Memory B cell (primary cell): ENCODE measurements around the gene MEX3A.
A peak's percentile ranks its signal among the peaks of the same experiment; 100 is the strongest.

Experiments used
- ATAC-seq: fragments of 150-1000 bp; cut with Tn5 transposase; 2 replicates; pipeline ENCODE4 v1.10.0; 2021; ENCODE audit warnings: low read depth, mild to moderate bottlenecking, moderate library complexity
- DNase-seq, 2 donors: peaks; one replicate each; pipeline ENCODE4 v3.0.0; 2022; ENCODE audit warnings: low spot score in 2 of 2
- H3K27ac Mint-ChIP-seq: one replicate; pipeline ENCODE4 v1.8.0; 2022; ENCODE audit warnings: mild to moderate bottlenecking, moderate library complexity, mixed read lengths
- H3K27me3 Mint-ChIP-seq: one replicate; pipeline ENCODE4 v1.8.0; 2022; ENCODE audit warnings: mixed read lengths
- H3K36me3 Mint-ChIP-seq: one replicate; pipeline ENCODE4 v1.8.0; 2022; ENCODE audit warnings: mild to moderate bottlenecking, mixed read lengths
- H3K4me1 Mint-ChIP-seq: one replicate; pipeline ENCODE4 v1.8.0; 2022; ENCODE audit warnings: mixed read lengths
- H3K4me3 Mint-ChIP-seq: one replicate; pipeline ENCODE4 v1.8.0; 2022; ENCODE audit warnings: mild to moderate bottlenecking, moderate library complexity, mixed read lengths
- H3K9me3 Mint-ChIP-seq: one replicate; pipeline ENCODE4 v1.8.0; 2022; ENCODE audit warnings: mixed read lengths

Gene MEX3A

DNA sequence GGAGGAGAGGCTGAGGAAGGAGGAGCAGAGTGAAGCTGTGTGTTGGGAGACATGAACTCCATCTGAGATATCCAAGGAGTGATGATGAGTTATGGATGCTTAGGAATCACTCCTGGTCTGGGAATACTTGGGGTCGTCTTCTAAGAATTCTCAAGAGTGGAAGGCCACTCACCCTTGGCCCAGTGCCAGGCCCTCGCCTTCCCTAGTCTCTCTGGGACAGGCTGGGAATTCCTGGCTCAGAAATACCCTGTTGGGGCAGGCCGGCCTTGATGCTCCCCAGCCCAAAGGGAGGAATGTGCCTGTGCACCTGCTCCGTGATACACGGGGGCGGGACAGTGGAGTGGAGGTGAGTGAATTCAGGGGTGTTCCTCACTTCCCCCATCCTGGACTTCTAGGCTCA lies 19.6 kb upstream of the MEX3A start:
- Mint-ChIP-seq H3K4me1 (peaks cover 44% of the 10 kb centered on the region), H3K27me3 (no peaks in the 10 kb centered on the region), H3K36me3 (no peaks in the 10 kb centered on the region), H3K4me3 (no peak overlapping the region), H3K27ac (peak overlapping the region; percentile 98), H3K9me3 (no peaks in the 10 kb centered on the region)
- DNase-seq (no peak), ATAC-seq (no peak)

DNA sequence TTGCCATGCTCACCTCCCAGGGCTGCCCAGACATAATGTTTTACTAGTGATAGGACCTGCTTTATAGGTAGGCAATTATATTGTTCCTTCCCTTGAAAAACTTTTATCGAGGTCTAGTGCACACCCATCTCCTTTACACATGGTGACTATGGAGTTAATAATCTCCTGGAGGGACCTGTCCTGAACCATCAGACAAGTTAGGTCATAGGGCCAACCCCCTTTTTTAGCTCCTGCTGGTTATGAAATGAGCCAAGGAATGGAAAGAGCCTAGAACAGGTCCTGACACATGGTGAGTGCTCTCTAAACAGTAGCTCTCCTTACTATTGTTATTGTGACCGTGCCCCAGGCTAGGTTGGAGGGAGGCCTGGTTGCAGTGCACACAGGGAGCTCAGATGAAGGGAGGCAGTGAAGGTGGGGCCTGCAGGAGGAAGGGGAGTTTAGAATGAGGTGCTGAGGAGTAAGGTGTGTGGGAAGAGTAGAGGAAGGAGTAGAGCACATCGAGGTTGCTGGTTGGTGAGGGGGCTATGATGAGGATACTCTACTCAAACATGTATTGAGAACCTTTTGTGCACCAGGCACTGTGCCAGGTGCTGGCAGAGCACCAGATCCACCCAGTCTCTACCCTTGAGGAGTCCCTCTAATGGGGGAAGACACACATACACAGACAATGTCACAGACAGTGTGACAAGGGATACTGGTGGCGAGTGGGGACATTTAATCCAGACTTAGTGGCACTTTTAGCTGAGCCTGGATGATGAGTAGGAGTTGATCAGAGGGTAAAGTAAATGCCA lies 18.1 kb upstream of the MEX3A start:
- no peaks in the 10 kb centered on the region for H3K27me3 Mint-ChIP-seq
- DNase-seq (no peak), ATAC-seq (no peak)
- no peaks in the 10 kb centered on the region for H3K36me3 Mint-ChIP-seq
- no peak overlapping the region for H3K4me3 Mint-ChIP-seq
- no peaks in the 10 kb centered on the region for H3K9me3 Mint-ChIP-seq
- peak overlapping the region; percentile 98 for H3K27ac Mint-ChIP-seq
- H3K4me1 Mint-ChIP-seq: peaks cover 49% of the 10 kb centered on the region

DNA sequence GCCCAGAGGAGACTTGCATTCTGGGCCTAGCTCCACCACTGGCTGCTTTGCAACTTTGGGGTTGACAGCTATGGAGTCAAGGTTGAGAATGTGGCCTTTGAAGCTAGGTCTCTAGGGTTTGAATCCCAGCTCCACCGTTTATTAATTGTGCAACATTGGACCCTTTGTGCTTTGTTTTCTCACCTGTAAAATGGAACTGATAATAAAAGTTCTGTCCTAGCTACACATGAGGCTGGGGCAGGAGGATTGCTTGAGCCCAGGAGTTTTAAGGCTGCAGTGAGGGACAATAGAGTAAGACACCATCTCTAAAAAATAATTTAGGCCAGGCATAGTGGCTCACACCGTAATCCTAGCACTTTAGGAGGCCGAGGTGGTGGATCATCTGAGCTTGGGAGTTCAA lies 17.0 kb upstream of the MEX3A start:
- Mint-ChIP-seq H3K36me3 (no peaks in the 10 kb centered on the region), H3K4me3 (no peak overlapping the region), H3K27ac (peak overlapping the region; percentile 98), H3K27me3 (no peaks in the 10 kb centered on the region), H3K4me1 (peaks cover 44% of the 10 kb centered on the region), H3K9me3 (no peaks in the 10 kb centered on the region)
- ATAC-seq: no peak
- DNase-seq: no peak

DNA sequence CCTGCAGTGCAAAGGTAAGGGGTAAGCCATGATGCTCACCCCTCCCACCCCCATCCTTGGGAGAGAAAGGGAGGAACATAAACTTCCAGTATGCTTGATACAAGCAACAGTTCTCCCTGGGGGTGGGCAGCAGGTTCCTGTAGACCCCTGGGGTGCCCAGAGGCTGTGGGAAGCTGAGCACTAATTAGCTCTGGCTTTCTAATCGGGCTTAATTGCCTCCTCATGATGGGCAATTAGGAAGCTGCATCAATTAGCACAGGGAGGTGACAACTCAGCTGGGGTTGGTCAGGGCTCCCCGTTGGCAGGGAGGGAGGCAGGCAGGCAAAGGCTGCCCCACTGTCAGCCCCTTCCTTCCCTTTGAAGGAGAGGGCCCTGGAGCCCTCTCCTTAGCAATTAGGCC lies 16.5 kb upstream of the MEX3A start:
- Mint-ChIP-seq H3K36me3 (no peaks in the 10 kb centered on the region), H3K9me3 (no peaks in the 10 kb centered on the region), H3K27me3 (peaks cover under 1% of the 10 kb centered on the region), H3K4me1 (peaks cover 40% of the 10 kb centered on the region), H3K4me3 (no peak overlapping the region), H3K27ac (peak overlapping the region; percentile 98)
- DNase-seq (no peak), ATAC-seq (no peak)

DNA sequence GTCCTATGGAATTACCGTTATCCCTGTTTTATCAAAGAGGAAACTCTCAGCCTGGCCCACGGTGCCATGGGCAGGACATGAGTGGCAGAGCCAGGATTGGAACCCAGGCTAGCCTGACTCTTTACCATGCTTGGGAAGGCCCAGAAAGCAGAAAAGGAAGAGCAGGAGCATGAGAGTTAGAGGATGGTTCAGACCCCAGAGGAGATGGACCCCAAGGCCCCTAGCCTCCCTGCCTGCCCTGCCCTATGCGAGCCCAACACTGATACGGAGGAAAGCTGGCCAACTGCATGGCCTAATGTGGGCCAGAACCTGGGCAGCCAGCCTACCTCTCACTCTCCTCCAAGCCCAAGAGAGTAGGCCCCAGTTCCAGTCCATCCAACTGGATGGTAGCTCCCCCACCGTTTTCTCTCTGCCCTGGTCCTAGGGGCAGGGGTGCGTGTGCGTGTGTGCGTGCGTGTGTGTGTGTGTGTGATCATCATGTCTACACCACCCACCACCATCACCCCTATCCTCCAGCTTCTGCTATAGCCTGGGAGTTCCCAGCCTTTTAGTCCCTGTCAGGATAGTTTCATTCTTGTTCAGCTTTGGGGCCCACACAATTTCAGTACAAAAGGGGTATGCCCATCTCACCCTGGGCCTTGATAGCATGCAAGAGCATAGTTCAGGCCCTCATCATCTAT lies 15.4 kb upstream of the MEX3A start:
- Mint-ChIP-seq H3K9me3 (no peaks in the 10 kb centered on the region), H3K4me1 (peaks cover 30% of the 10 kb centered on the region), H3K36me3 (no peaks in the 10 kb centered on the region), H3K4me3 (no peak overlapping the region), H3K27ac (peak overlapping the region; percentile 98), H3K27me3 (peaks cover 1% of the 10 kb centered on the region)
- ATAC-seq (no peak), DNase-seq (no peak)

DNA sequence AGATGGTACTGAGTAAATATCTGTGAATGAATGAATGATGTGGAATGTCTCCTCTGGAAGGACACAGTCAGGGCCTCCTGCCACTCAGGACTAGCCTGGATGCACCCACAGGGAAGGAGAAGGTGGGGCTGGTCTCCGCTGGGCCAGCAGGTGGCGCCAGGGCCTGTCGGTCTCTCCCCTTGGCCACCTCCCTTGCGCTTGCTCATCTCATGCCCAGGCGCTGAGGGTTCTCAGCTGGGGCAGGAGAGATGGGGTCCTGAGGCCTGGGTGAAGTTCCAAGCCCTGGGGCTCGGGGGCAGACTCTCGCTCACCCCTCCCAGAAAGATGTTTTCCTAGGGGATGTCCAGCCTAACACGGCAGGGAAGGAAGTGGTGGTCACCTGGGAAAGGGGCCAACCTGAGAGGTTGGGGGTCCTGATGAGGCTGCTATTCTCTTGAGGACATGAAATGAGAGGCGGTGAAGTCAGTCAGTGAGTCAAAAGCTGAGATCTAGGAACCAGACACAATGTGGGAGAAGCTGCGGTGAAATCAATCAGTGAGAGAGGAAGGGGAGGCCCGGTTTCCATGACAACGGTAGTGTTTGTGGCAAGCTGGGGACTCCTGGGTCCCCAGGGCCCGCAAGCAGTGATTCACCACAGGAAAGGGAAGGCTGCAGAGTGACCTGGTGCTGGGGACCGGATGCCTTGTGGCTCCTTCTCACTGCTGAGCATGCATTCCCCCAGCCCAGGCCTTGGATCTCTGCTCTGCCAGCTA lies 14.6 kb upstream of the MEX3A start:
- DNase-seq (peak; percentile 88 to 92), ATAC-seq (peak; percentile 85)
- H3K4me1 Mint-ChIP-seq: peaks cover 30% of the 10 kb centered on the region
- H3K4me3 Mint-ChIP-seq: peak overlapping the region; percentile 73
- no peaks in the 10 kb centered on the region for H3K9me3 Mint-ChIP-seq
- H3K36me3 Mint-ChIP-seq: no peaks in the 10 kb centered on the region
- H3K27me3 Mint-ChIP-seq: peaks cover 1% of the 10 kb centered on the region
- peak overlapping the region; percentile 98 for H3K27ac Mint-ChIP-seq

DNA sequence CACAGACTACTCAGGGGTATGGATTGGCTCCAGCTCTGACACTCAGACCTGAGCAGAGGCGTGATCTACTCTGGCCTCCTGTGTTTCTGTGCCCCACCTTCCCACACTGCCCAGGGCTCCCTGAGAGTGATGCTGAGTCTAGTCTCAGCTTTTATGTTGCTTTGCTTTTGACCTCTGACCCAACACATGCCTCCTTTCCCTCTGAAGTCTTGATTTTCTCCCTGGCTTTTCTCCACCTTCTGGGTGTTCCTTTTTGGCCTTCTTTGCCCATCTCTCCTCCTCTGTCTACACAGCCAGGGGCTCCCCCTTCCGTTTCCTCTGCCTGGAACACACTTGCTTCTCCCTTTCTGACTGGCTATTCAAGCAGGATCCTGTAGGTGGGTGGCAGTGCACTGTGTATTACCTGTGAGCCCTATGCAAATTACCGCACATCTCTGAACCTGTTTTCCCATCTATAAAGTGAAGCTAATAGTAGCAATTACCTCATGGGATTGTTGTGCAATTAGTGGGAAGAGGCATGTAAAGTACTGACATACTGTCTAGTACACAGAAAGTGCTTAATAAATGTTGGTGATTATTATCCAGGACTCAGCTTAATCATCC lies 13.7 kb upstream of the MEX3A start:
- H3K36me3 Mint-ChIP-seq: no peaks in the 10 kb centered on the region
- H3K4me1 Mint-ChIP-seq: peaks cover 28% of the 10 kb centered on the region
- DNase-seq (no peak), ATAC-seq (no peak)
- peak overlapping the region; percentile 13 for H3K4me3 Mint-ChIP-seq
- no peaks in the 10 kb centered on the region for H3K9me3 Mint-ChIP-seq
- peaks cover 1% of the 10 kb centered on the region for H3K27me3 Mint-ChIP-seq
- peak overlapping the region; percentile 98 for H3K27ac Mint-ChIP-seq

DNA sequence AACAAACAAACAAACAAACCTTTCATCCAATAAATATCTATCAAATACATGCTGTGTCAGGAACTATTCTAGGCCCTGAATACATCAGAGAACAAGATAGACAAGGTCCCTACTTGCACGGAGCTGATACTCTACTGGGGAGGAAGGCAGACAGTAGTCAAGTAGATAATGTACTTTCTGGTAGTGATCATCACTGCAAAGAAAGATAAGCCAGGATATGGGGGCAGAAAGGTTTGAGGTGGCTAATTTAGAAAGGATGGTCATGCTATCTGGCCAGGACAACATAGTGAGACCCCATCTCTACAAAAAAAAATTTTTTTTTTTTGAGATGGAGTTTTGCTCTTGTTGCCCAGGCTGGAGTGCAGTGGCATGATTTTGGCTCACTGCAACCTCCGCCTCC lies 9.3 kb upstream of the MEX3A start:
- peaks cover 4% of the 10 kb centered on the region for H3K27me3 Mint-ChIP-seq
- H3K4me3 Mint-ChIP-seq: no peak overlapping the region
- no peaks in the 10 kb centered on the region for H3K9me3 Mint-ChIP-seq
- no peak for DNase-seq
- no peaks in the 10 kb centered on the region for H3K36me3 Mint-ChIP-seq
- peaks cover 16% of the 10 kb centered on the region for H3K4me1 Mint-ChIP-seq
- ATAC-seq: no peak
- no peak overlapping the region for H3K27ac Mint-ChIP-seq

DNA sequence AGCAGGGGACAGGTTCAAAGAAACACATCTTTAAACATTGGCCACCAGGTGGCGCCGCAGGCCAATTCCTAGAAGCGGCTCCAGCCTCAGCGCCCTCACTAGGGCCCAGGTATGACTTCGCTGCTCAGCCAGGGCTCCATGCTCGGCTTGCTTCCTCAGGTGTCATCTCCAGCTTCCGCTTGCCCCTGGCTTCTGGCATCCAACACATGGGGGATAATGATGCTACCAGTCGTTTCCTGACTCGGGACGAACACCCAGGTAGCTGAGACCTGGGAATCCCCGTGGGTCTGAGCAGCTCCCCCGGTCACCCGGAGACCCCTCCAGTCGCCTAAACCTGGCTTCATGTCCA lies 8.5 kb upstream of the MEX3A start:
- H3K4me3 Mint-ChIP-seq: no peak overlapping the region
- H3K27ac Mint-ChIP-seq: no peak overlapping the region
- no peaks in the 10 kb centered on the region for H3K36me3 Mint-ChIP-seq
- DNase-seq: peak; percentile 86
- peak; percentile 97 for ATAC-seq
- H3K4me1 Mint-ChIP-seq: peaks cover 10% of the 10 kb centered on the region
- no peaks in the 10 kb centered on the region for H3K9me3 Mint-ChIP-seq
- peaks cover 6% of the 10 kb centered on the region for H3K27me3 Mint-ChIP-seq

DNA sequence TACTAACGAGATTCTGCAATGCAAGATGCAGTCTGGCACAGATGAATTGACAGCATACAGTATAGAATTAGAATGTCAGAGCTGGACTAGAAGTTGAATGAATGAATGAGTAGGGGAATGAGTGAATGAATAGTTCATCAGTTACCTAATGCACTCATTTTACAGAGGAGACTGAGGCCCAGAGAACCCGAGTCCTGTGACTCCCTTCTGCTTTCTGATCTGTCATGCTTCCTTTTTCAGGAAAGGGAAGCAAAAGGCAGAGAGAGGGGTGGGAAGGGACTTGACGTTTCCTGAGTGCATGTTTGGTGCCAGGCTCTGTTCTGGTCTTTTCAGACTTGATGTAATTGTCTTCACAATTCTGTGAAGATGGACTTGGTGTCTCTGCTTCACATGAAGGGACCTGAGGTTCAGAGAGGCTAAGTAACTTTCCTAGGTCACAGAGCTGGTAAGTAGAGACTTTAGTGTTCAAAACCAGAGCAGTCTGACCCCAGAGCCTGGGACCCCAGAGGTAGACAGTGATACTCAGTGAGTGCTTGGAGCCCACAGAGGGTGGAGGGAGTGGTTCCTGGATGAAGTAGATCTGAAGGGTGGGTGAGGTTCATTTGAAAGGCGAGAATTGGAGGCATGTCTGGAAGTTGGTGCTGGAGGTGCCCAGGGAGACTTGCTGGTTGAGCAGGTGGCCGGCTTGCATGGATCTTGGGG lies 8.0 kb upstream of the MEX3A start:
- Mint-ChIP-seq H3K27me3 (peaks cover 7% of the 10 kb centered on the region), H3K9me3 (no peaks in the 10 kb centered on the region), H3K36me3 (no peaks in the 10 kb centered on the region), H3K27ac (no peak overlapping the region), H3K4me3 (no peak overlapping the region), H3K4me1 (peaks cover 10% of the 10 kb centered on the region)
- DNase-seq (no peak), ATAC-seq (peak; percentile 30)

DNA sequence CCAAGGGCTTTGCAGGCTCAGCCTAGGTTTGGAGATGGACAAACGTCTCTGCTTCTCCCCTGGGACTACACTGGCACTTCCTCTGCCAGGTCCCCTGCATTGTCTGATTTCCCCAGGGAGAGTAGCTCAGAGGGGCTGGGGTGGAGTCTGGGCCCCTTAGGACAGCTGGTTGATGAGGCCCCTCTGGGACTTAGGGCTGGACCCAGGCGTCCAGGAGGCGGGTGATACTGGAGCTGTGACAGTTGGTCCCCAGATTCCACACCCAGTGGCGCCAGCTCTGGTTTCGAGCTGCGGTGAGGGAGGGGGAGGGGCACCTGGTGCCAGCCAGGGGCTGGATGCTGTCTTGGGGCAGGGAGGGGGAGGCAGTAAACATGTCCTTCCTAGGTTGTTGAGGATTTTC lies 7.4 kb upstream of the MEX3A start:
- no peaks in the 10 kb centered on the region for H3K36me3 Mint-ChIP-seq
- H3K4me3 Mint-ChIP-seq: no peak overlapping the region
- H3K27me3 Mint-ChIP-seq: peaks cover 8% of the 10 kb centered on the region
- ATAC-seq (no peak), DNase-seq (no peak)
- H3K9me3 Mint-ChIP-seq: no peaks in the 10 kb centered on the region
- peaks cover 10% of the 10 kb centered on the region for H3K4me1 Mint-ChIP-seq
- H3K27ac Mint-ChIP-seq: no peak overlapping the region

DNA sequence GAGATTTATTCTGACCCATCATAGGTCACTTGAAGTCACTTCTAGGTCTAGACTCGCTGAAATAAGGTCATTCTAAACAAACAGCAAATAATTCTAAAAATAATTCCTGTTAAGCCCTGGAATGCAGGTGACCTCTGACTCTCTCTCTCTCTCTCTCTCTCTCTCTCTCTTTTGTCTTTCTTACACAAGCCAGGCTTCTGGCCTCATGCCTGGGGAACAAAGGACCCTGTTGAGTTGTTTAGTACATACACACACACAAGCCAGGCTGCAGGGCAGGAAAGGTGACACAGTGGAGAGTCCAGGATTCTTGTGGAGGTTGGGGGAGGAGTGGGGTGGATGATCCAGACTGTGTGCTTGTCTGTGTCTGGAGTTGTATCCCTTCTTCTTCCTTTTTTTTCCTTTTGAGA lies 4.0 kb upstream of the MEX3A start:
- Mint-ChIP-seq H3K27ac (no peak overlapping the region), H3K4me3 (no peak overlapping the region), H3K27me3 (peaks cover 15% of the 10 kb centered on the region), H3K9me3 (no peaks in the 10 kb centered on the region), H3K36me3 (no peaks in the 10 kb centered on the region), H3K4me1 (peaks cover 20% of the 10 kb centered on the region)
- ATAC-seq (no peak), DNase-seq (no peak)

DNA sequence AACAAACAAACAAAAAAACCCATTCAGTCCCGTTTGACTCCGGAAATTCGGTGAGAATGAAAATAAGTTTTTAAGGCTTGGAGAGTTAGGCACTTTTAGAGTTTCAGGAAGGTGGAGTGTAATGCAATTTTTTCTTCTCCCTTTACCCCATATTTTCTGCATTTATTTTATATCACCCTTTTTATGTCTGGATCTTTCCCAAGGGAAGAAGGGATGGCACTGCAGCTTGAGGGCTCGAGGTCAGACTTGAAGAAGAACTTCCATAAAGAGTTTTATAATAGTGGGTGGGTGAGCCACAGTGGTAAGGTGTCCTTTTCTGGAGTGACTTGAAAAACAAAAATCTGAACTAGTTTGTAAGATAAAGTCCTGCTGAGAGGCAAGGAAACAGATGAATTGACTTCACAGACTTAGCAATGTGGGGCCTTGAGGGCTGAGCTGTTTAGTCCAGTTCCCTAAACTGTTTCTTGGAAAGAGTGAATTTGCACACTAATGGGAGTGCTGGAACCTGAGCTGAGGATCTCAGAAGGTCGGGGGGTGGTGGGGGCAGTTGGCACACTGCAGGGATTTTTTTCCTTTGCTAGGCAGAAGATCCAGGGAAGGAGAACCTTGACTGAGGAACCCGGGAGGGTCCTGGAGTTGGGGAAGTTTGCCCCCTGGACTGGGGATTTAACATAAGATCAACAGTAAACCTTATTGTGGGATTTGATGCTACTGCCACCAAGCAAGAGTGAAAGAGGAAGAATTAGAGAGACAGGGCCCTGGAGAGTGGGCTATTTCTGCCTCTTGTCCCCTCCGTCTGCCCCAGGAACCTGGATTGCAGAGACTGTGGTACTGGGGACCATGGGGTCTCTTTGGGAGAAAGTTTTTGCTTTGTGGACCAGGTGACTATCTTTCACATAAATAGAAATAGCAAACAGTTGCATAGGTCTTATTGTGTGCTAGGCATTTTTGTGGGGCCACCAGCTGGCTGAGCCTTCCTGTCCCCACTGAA lies 1.8 kb upstream of the MEX3A start:
- Mint-ChIP-seq H3K27ac (no peak overlapping the region), H3K4me1 (peaks cover 10% of the 10 kb centered on the region), H3K9me3 (no peaks in the 10 kb centered on the region), H3K36me3 (no peaks in the 10 kb centered on the region), H3K4me3 (peak overlapping the region; percentile 44), H3K27me3 (peaks cover 13% of the 10 kb centered on the region)
- no peak for DNase-seq
- no peak for ATAC-seq
